ENCODE results near the gene CALHM2.

Gene CALHM2

GRCh38 chr10:103451831-103452505 is at the start of gene CALHM2:
TSS of gene CALHM2 (minus strand) at chr10:103452370. CDS start at chr10:103449941, 2,429 bp downstream.
- in situ Hi-C loops (cut with MboI; ENCODE audit: low sequenced_read_pairs), result no loop called here

GRCh38 chr10:103501186-103501585 is 49.0 kb upstream of the CALHM2 start:
- in situ Hi-C loops (cut with MboI; ENCODE audit: low sequenced_read_pairs), result no loop called here

- in situ Hi-C loops (cut with MboI; ENCODE audit: low sequenced_read_pairs), result no loop called here
Observed at GRCh38 chr10:103500481-103500880, 48.3 kb upstream of the CALHM2 start.

GRCh38 chr10:103499881-103500280 is 47.7 kb upstream of the CALHM2 start:
- in situ Hi-C loops (cut with MboI; ENCODE audit: low sequenced_read_pairs), result loop anchor here (25.0 kb wide), 1 partner anchor 588 kb away; the partner anchor contains the start of gene CNNM2

- in situ Hi-C loops (cut with MboI; ENCODE audit: low sequenced_read_pairs), result loop anchor here (25.0 kb wide), 1 partner anchor 587 kb away; the partner anchor contains the start of gene CNNM2
Observed at GRCh38 chr10:103498936-103499638, 46.9 kb upstream of the CALHM2 start.

GRCh38 chr10:103497161-103497915 is 45.2 kb upstream of the CALHM2 start:
- in situ Hi-C loops (cut with MboI; ENCODE audit: low sequenced_read_pairs), result loop anchor here (25.0 kb wide), 1 partner anchor 585 kb away; the partner anchor contains the start of gene CNNM2

GRCh38 chr10:103495321-103495720 is 43.2 kb upstream of the CALHM2 start:
- in situ Hi-C loops (cut with MboI; ENCODE audit: low sequenced_read_pairs), result loop anchor here (25.0 kb wide), 1 partner anchor 583 kb away; the partner anchor contains the start of gene CNNM2

- in situ Hi-C loops (cut with MboI; ENCODE audit: low sequenced_read_pairs), result loop anchor here (25.0 kb wide), 1 partner anchor 582 kb away; the partner anchor contains the start of gene CNNM2
Observed at GRCh38 chr10:103493916-103494877, 42.0 kb upstream of the CALHM2 start.

- in situ Hi-C loops (cut with MboI; ENCODE audit: low sequenced_read_pairs), result loop anchor here (25.0 kb wide), 1 partner anchor 581 kb away; the partner anchor contains the start of gene CNNM2
Observed at GRCh38 chr10:103493362-103493915, 41.3 kb upstream of the CALHM2 start, which contains the start of gene NEURL1. TSS of gene NEURL1 (plus strand) at chr10:103493705. CDS start at chr10:103494388, 683 bp downstream.

GRCh38 chr10:103492655-103493261 is 40.6 kb upstream of the CALHM2 start:
- in situ Hi-C loops (cut with MboI; ENCODE audit: low sequenced_read_pairs), result loop anchor here (25.0 kb wide), 1 partner anchor 580 kb away; the partner anchor contains the start of gene CNNM2

GRCh38 chr10:103491729-103492364 is 39.7 kb upstream of the CALHM2 start:
- in situ Hi-C loops (cut with MboI; ENCODE audit: low sequenced_read_pairs), result loop anchor here (25.0 kb wide), 1 partner anchor 580 kb away; the partner anchor contains the start of gene CNNM2

- in situ Hi-C loops (cut with MboI; ENCODE audit: low sequenced_read_pairs), result loop anchor here (25.0 kb wide), 1 partner anchor 579 kb away; the partner anchor contains the start of gene CNNM2
Observed at GRCh38 chr10:103490986-103491314, 38.8 kb upstream of the CALHM2 start.

- in situ Hi-C loops (cut with MboI; ENCODE audit: low sequenced_read_pairs), result loop anchor here (25.0 kb wide), 1 partner anchor 575 kb away; the partner anchor contains the start of gene CNNM2
Observed at GRCh38 chr10:103487410-103487708, 35.2 kb upstream of the CALHM2 start.

- in situ Hi-C loops (cut with MboI; ENCODE audit: low sequenced_read_pairs), result loop anchor here (25.0 kb wide), 1 partner anchor 575 kb away; the partner anchor contains the start of gene CNNM2
Observed at GRCh38 chr10:103486635-103487409, 34.7 kb upstream of the CALHM2 start.

- in situ Hi-C loops (cut with MboI; ENCODE audit: low sequenced_read_pairs), result loop anchor here (25.0 kb wide), 1 partner anchor 570 kb away; the partner anchor contains the start of gene CNNM2
Observed at GRCh38 chr10:103481974-103482531, 29.9 kb upstream of the CALHM2 start.

GRCh38 chr10:103480521-103480920 is 28.4 kb upstream of the CALHM2 start:
- in situ Hi-C loops (cut with MboI; ENCODE audit: low sequenced_read_pairs), result loop anchor here (25.0 kb wide), 1 partner anchor 568 kb away; the partner anchor contains the start of gene CNNM2

- in situ Hi-C loops (cut with MboI; ENCODE audit: low sequenced_read_pairs), result loop anchor here (5.0 to 25.0 kb wide), 2 partner anchors 67 to 567 kb away; partner anchors contain the start of gene CNNM2
Observed at GRCh38 chr10:103479135-103479534, 27.0 kb upstream of the CALHM2 start, which contains the start of gene CALHM3. TSS of gene CALHM3 (minus strand) at chr10:103479240. CDS start at chr10:103479032, 208 bp downstream.

All from HL-60/S4 treated with retinoic acid at 250 ng/mL for 4 days and 3 days (cell line).